Transverse colon (tissue), 3 donors: ENCODE data around the gene TRIM8.

Experiments used
- CTCF ChIP-seq, 5 experiments: fragments of 200-600 bp in 3 of 5; fragments of 450-650 bp in 2 of 5; sonication (generic) in 3 of 5; IDR thresholded peaks; 1 replicate in 2 of 5; 2 replicates in 3 of 5; pipeline ENCODE4 v1.5.1; 2016 to 2017; ENCODE audit warnings: antibody characterized with exemption in 5 of 5, inconsistent platforms in 3 of 5, mild to moderate bottlenecking in 2 of 5, moderate library complexity in 1 of 5
- POLR2A ChIP-seq: fragments of 450-650 bp; IDR thresholded peaks from one replicate; pipeline ENCODE4 v1.6.1; 2016; ENCODE audit warnings: antibody characterized with exemption, mild to moderate bottlenecking, moderate library complexity

DNA sequence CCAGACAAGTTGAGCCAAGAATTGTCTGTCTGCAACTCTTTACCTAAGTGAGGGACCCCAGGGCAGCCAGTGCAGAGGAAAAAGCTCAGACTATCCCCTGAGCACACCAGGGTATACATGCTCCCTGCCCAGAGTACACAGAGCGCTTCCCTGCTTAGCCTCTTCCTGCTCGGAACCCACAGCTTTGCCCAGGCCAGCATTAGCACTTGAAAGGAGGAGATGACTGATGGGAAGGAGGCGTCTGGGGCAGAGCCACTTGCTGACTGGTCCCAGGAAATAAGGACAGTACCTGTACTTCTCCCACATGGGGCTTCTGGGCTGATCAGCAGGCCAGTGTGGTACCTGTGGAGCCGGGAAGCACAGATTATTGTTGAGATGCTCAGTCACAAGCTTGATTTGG is 48.4 kb upstream of the TRIM8 start:
- TF ChIP-seq POLR2A (no peak), CTCF (IDR thresholded peaks at IDR 0.05) (no peak)
